CD4-positive, alpha-beta T cell (primary cell): ENCODE results near the gene HAPLN2. TPM values are rescaled to one million over a fixed set of nuclear protein-coding genes. Genes with fewer than 3 reads are reported as not detected.

Experiments
- ATAC-seq: fragments of 200-7000 bp; cut with Tn5 transposase; one replicate; pipeline ENCODE4 v1.10.0; 2022; ENCODE audit warnings: mild to moderate bottlenecking; ENCODE audit not compliant: poor library complexity
- CTCF ChIA-PET: fragments of 350-600 bp; sonication (Branson Sonifier 250); formaldehyde crosslinking; loops from one replicate; lab custom pipeline; 2021; ENCODE audit warnings: antibody characterized with exemption, inconsistent platforms; lab: Charles Lee
- POLR2A ChIA-PET: fragments of 350-600 bp; sonication (Branson Sonifier 250); formaldehyde crosslinking; loops from one replicate; lab custom pipeline; 2021; ENCODE audit warnings: antibody characterized with exemption, inconsistent platforms; lab: Charles Lee
- DNase-seq, 14 experiments: peaks; one replicate each; pipeline ENCODE4 v3.0.0-alpha.2; 2013 to 2020; ENCODE audit warnings: mixed read lengths in 2 of 14
- H3K27ac ChIP-seq, 2 donors: one replicate each; pipeline versions ENCODE4 v1.5.1 to v1.7.0; 2013; ENCODE audit warnings: low read length in 2 of 2, low read depth in 1 of 2, mild to moderate bottlenecking in 1 of 2
- H3K27me3 ChIP-seq, 2 experiments: 1 replicate in 1 of 2; 2 replicates in 1 of 2; pipeline versions ENCODE4 v1.6.1 to v1.7.0; 2013; ENCODE audit warnings: low read length in 2 of 2, control low read depth in 1 of 2, mild to moderate bottlenecking in 1 of 2, moderate library complexity in 1 of 2; ENCODE audit not compliant: insufficient read depth in 2 of 2, control insufficient read depth in 1 of 2
- H3K36me3 ChIP-seq: one replicate; pipeline ENCODE4 v1.6.1; 2013; ENCODE audit warnings: low read length, control low read depth; ENCODE audit not compliant: insufficient read depth
- H3K4me1 ChIP-seq: one replicate; pipeline ENCODE4 v1.6.1; 2013; ENCODE audit warnings: low read length, control low read depth; ENCODE audit not compliant: insufficient read depth
- H3K4me3 ChIP-seq: one replicate; pipeline ENCODE4 v1.5.1; 2013; ENCODE audit warnings: mild to moderate bottlenecking, low read length, moderate library complexity
- H3K9me3 ChIP-seq, 2 experiments: 1 replicate in 1 of 2; 2 replicates in 1 of 2; pipeline versions ENCODE4 v1.6.1 to v1.7.0; 2013; ENCODE audit warnings: low read length in 2 of 2, mild to moderate bottlenecking in 2 of 2, control low read depth in 1 of 2, moderate library complexity in 1 of 2; ENCODE audit not compliant: control insufficient read depth in 1 of 2, insufficient read depth in 1 of 2
- H3K27ac Mint-ChIP-seq: one replicate; pipeline ENCODE4 v1.8.0; 2020; ENCODE audit warnings: mixed read lengths
- H3K27me3 Mint-ChIP-seq: one replicate; pipeline ENCODE4 v1.8.0; 2021; ENCODE audit warnings: mixed read lengths
- H3K36me3 Mint-ChIP-seq: one replicate; pipeline ENCODE4 v1.8.0; 2021; ENCODE audit warnings: low read depth, mixed read lengths
- H3K4me1 Mint-ChIP-seq: one replicate; pipeline ENCODE4 v1.8.0; 2021; ENCODE audit warnings: low read depth, mixed read lengths
- H3K4me3 Mint-ChIP-seq: one replicate; pipeline ENCODE4 v1.8.0; 2020; ENCODE audit warnings: mild to moderate bottlenecking, mixed read lengths
- H3K9me3 Mint-ChIP-seq: one replicate; pipeline ENCODE4 v1.8.0; 2020; ENCODE audit warnings: mixed read lengths
- CTCF ChIP-seq: fragments of 200-600 bp; IDR thresholded peaks from one replicate; pipeline ENCODE4 v1.8.0; 2022; ENCODE audit warnings: antibody characterized with exemption, mild to moderate bottlenecking
- intact Hi-C, 2 experiments: fragments of 100-400 bp; cut with DNase I in 1 of 2; cut with micrococcal nuclease in 1 of 2; formaldehyde crosslinking; loops; one replicate each; pipeline versions ENCODE4 v1.15.1 to v1.9.0; 2023 to 2025; cut with DNase I, micrococcal nuclease
- total RNA-seq, 174 experiments: library from RNA in 2 of 174; stranded (reverse) in 2 of 174; gene quantifications; one replicate each; pipeline ENCODE4 v1.2.3 and lab custom pipeline; 2021 to 2026

Gene HAPLN2
- total RNA-seq, 2 experiments from 2014 or later: 0.44 to 0.56 TPM

GRCh38 chr1:156598731-156599432 is 20.3 kb upstream of the HAPLN2 start:
- peaks cover 44% of the 10 kb centered on the region for H3K4me1 Mint-ChIP-seq
- Histone ChIP-seq H3K4me1 (peaks cover 32% of the 10 kb centered on the region), H3K27ac (peak overlapping the region in 1 of 2 donors; percentile 26), H3K9me3 (no peaks in the 10 kb centered on the region), H3K36me3 (peaks cover 52% of the 10 kb centered on the region), H3K27me3 (no peaks in the 10 kb centered on the region), H3K4me3 (no peak overlapping the region)
- H3K9me3 Mint-ChIP-seq: no peaks in the 10 kb centered on the region
- ATAC-seq (no peak), DNase-seq (no peak)
- POLR2A ChIA-PET: interaction anchor here (0.6 to 1.2 kb wide), 3 partner anchors 8 to 58 kb away, joined by 3 read pairs; no protein-coding TSS in a partner anchor
- peaks cover 58% of the 10 kb centered on the region for H3K36me3 Mint-ChIP-seq
- CTCF ChIA-PET: interaction anchor here (0.7 to 4.2 kb wide), 3 partner anchors 9 to 213 kb away, joined by 3 to 15 read pairs (median 3); no protein-coding TSS in a partner anchor
- no peak for TF ChIP-seq CTCF
- H3K27me3 Mint-ChIP-seq: no peaks in the 10 kb centered on the region
- peak overlapping the region; percentile 31 for H3K27ac Mint-ChIP-seq
- intact Hi-C loops: no loop called here
- H3K4me3 Mint-ChIP-seq: no peak overlapping the region

- no peak for TF ChIP-seq CTCF
- Mint-ChIP-seq H3K9me3 (no peaks in the 10 kb centered on the region), H3K27me3 (no peaks in the 10 kb centered on the region), H3K4me1 (peaks cover 41% of the 10 kb centered on the region), H3K36me3 (peaks cover 49% of the 10 kb centered on the region), H3K4me3 (peak overlapping the region; percentile 92), H3K27ac (peak overlapping the region; percentile 73)
- H3K9me3 ChIP-seq: no peaks in the 10 kb centered on the region
- H3K36me3 ChIP-seq: peaks cover 43% of the 10 kb centered on the region
- no peaks in the 10 kb centered on the region for H3K27me3 ChIP-seq
- peak overlapping the region in 1 of 2 donors; percentile 26 for H3K27ac ChIP-seq
- ChIA-PET CTCF (interaction anchor here (0.7 to 4.2 kb wide), 3 partner anchors 28 to 214 kb away, joined by 4 to 15 read pairs (median 4); no protein-coding TSS in a partner anchor), POLR2A (interaction anchor here (1.2 to 2.8 kb wide), 3 partner anchors 8 to 99 kb away, joined by 3 to 33 read pairs (median 12); partner anchors contain the start of genes MEF2D and NAXE)
- DNase-seq (peak in 3 of 14 experiments; percentile 25 to 73 (median 64)), ATAC-seq (peak; percentile 68)
- intact Hi-C loops: no loop called here
- H3K4me1 ChIP-seq: peaks cover 32% of the 10 kb centered on the region
- no peak overlapping the region for H3K4me3 ChIP-seq
Observed at GRCh38 chr1:156599811-156600210, 19.4 kb upstream of the HAPLN2 start.

GRCh38 chr1:156600733-156601121 is 18.5 kb upstream of the HAPLN2 start:
- intact Hi-C loops: loop anchor here in 1 of 2 experiments (1.0 kb wide), 1 partner anchor 9 kb away; the partner anchor contains the start of gene NAXE
- ChIA-PET CTCF (interaction anchor here (4.2 kb wide), 1 partner anchor 215 kb away, joined by 15 read pairs; no protein-coding TSS in a partner anchor), POLR2A (interaction anchor here (1.8 to 2.8 kb wide), 3 partner anchors 9 to 100 kb away, joined by 5 to 33 read pairs (median 12); partner anchors contain the start of genes MEF2D and NAXE)
- DNase-seq: peak in 1 of 14 experiments; percentile 24
- Histone ChIP-seq H3K36me3 (peaks cover 33% of the 10 kb centered on the region), H3K4me3 (peak overlapping the region; percentile 78), H3K27ac (peak overlapping the region; percentile 63 to 71), H3K9me3 (no peaks in the 10 kb centered on the region), H3K4me1 (peaks cover 32% of the 10 kb centered on the region), H3K27me3 (no peaks in the 10 kb centered on the region)
- peaks cover 40% of the 10 kb centered on the region for H3K36me3 Mint-ChIP-seq
- H3K27me3 Mint-ChIP-seq: no peaks in the 10 kb centered on the region
- no peak for TF ChIP-seq CTCF
- ATAC-seq: peak; percentile 12
- H3K4me1 Mint-ChIP-seq: peaks cover 37% of the 10 kb centered on the region
- H3K9me3 Mint-ChIP-seq: no peaks in the 10 kb centered on the region
- peak overlapping the region; percentile 92 for H3K4me3 Mint-ChIP-seq
- H3K27ac Mint-ChIP-seq: peak overlapping the region; percentile 73
